Mucosa of stomach (tissue), 1 donor: ENCODE results near the gene TADA2A.
"Not testable (repeated sequence)": the region's sequence is repeated elsewhere in the genome, so short reads cannot be mapped to it uniquely, and the experiment has no call there.

Experiments
- H3K27me3 ChIP-seq: one replicate; pipeline ENCODE4 v1.7.0; 2013; ENCODE audit warnings: mild to moderate bottlenecking, low read length; ENCODE audit not compliant: control insufficient read depth, insufficient read depth
- H3K36me3 ChIP-seq: one replicate; pipeline ENCODE4 v1.7.0; 2013; ENCODE audit warnings: low read length; ENCODE audit not compliant: control insufficient read depth, insufficient read depth
- H3K4me1 ChIP-seq: one replicate; pipeline ENCODE4 v1.7.0; 2013; ENCODE audit warnings: mild to moderate bottlenecking, low read length; ENCODE audit not compliant: control insufficient read depth, insufficient read depth
- H3K4me3 ChIP-seq: one replicate; pipeline ENCODE4 v1.7.0; 2013; ENCODE audit warnings: low read length
- H3K9ac ChIP-seq: one replicate; pipeline ENCODE4 v1.7.0; 2013; ENCODE audit warnings: mild to moderate bottlenecking, low read length, moderate library complexity
- H3K9me3 ChIP-seq: one replicate; pipeline ENCODE4 v1.7.0; 2013; ENCODE audit warnings: mild to moderate bottlenecking, low read length, moderate library complexity; ENCODE audit not compliant: control insufficient read depth
- donor health status: Pancreatic carcinoma.

The TADA2A gene

GRCh38 chr17:37505333-37505732, 98.6 kb downstream of the TADA2A start:
- Histone ChIP-seq H3K27me3 (no peaks in the 10 kb centered on the region), H3K9me3 (no peaks in the 10 kb centered on the region), H3K36me3 (no peaks in the 10 kb centered on the region), H3K9ac (no peak overlapping the region), H3K4me1 (peaks cover 4% of the 10 kb centered on the region), H3K4me3 (no peak overlapping the region)

GRCh38 chr17:37506678-37507077, 100.0 kb downstream of the TADA2A start:
- no peak overlapping the region for H3K9ac ChIP-seq
- H3K4me1 ChIP-seq, result peaks cover 4% of the 10 kb centered on the region
- H3K4me3 ChIP-seq, result no peak overlapping the region
- no peaks in the 10 kb centered on the region for H3K27me3 ChIP-seq
- H3K9me3 ChIP-seq, result no peaks in the 10 kb centered on the region
- H3K36me3 ChIP-seq, result no peaks in the 10 kb centered on the region

DNA sequence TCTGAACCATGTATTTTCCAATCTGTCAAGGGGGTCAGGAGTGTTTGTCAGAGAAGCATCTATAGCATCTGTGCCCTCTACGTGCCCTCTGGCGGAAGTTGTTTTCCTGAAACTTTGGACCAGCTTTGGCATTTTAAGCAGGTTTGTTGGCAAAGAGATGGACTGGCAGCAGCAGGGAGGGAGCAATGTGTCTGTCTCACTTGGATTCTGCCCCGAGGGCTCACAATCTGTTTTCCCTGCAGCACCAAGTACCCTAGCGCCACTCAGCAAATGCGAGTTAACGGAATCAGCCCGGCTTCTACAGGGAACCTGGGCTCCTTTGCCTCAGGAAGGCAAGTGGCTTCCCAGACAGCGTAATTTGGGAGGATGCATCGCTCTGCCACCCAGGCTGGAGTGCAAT, 100.4 kb downstream of the TADA2A start:
- Histone ChIP-seq H3K4me3 (no peak overlapping the region), H3K36me3 (no peaks in the 10 kb centered on the region), H3K9me3 (no peaks in the 10 kb centered on the region), H3K9ac (no peak overlapping the region), H3K27me3 (no peaks in the 10 kb centered on the region), H3K4me1 (peaks cover 2% of the 10 kb centered on the region)

- Histone ChIP-seq H3K4me3 (no peak overlapping the region), H3K4me1 (no peaks in the 10 kb centered on the region), H3K9me3 (no peaks in the 10 kb centered on the region), H3K36me3 (no peaks in the 10 kb centered on the region), H3K27me3 (no peaks in the 10 kb centered on the region), H3K9ac (no peak overlapping the region)
Measured at GRCh38 chr17:37510056-37510455, 103.4 kb downstream of the TADA2A start.

GRCh38 chr17:37511642-37512041, 105.0 kb downstream of the TADA2A start:
- not testable (repeated sequence) for H3K4me1 ChIP-seq, H3K9me3 ChIP-seq, H3K4me3 ChIP-seq, H3K36me3 ChIP-seq, H3K9ac ChIP-seq, H3K27me3 ChIP-seq

GRCh38 chr17:37512442-37513068, 105.9 kb downstream of the TADA2A start:
- no peak overlapping the region for H3K9ac ChIP-seq
- H3K27me3 ChIP-seq, result no peaks in the 10 kb centered on the region
- no peaks in the 10 kb centered on the region for H3K9me3 ChIP-seq
- no peaks in the 10 kb centered on the region for H3K36me3 ChIP-seq
- H3K4me3 ChIP-seq, result no peak overlapping the region
- no peaks in the 10 kb centered on the region for H3K4me1 ChIP-seq

DNA sequence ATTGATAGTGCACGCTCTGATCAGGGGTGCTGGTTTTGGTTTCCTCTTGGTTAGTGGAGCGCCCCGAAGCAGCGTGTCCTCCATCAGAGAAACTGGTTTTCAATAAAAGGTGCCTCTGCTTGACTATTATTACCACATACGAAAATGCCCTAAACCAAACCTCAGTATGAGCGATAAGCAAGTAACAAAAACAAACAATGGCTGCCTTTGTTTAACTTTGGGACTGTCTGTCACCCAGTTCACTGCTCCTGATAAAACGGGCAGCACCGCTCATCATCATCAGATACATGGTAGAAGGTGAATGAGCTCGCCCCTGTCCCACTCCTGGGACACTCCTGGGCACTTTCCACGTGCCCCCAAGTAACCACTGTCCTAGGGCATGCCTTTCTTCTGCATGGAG, 107.0 kb downstream of the TADA2A start:
- no peaks in the 10 kb centered on the region for H3K9me3 ChIP-seq
- H3K9ac ChIP-seq, result no peak overlapping the region
- no peaks in the 10 kb centered on the region for H3K27me3 ChIP-seq
- H3K36me3 ChIP-seq, result peaks cover 4% of the 10 kb centered on the region
- no peak overlapping the region for H3K4me3 ChIP-seq
- no peaks in the 10 kb centered on the region for H3K4me1 ChIP-seq

DNA sequence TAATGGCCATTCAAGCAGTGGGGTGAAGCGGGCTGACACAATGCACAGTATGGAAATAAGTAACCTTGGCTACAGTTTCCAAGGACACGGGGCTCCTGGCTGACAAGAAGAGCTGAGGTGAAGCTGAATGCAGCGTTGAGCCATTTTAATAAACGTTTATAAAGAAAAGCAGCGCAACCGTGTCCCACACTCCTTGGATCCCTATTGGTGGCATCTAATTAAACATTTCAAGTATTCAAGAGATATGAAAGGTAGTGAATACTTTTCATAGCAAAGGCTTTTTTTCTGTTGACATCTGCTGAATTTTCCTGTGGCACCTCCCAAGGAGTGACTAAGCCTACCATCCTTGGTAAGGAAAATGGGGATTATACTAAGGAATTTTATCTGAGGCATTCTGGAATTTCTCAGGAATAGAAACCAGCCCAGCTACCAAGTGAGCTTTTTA, 109.5 kb downstream of the TADA2A start:
- Histone ChIP-seq H3K9me3 (no peaks in the 10 kb centered on the region), H3K9ac (no peak overlapping the region), H3K4me3 (no peak overlapping the region), H3K36me3 (peaks cover 4% of the 10 kb centered on the region), H3K4me1 (no peaks in the 10 kb centered on the region), H3K27me3 (no peaks in the 10 kb centered on the region)

DNA sequence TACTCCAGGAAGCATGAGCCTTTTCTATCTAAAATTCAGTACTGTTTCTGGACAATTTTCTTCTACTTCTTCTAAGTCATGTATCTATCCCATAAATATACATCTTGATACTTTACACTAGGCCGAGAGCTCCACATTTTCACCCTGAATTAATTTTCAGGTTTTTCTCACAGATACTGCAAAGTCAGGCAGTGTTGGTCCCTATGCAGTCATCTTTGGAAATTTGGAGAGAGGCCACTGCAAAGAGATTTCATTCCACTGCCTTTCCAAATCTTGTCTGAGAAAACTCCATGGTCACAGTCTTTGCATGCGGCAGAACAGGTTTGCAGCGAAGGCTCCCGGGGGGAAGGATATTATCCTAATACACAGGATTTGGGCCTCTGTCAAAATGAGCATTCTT, 111.2 kb downstream of the TADA2A start:
- Histone ChIP-seq H3K9ac (no peak overlapping the region), H3K36me3 (peaks cover 4% of the 10 kb centered on the region), H3K4me1 (no peaks in the 10 kb centered on the region), H3K27me3 (no peaks in the 10 kb centered on the region), H3K4me3 (no peak overlapping the region), H3K9me3 (no peaks in the 10 kb centered on the region)

- peaks cover 4% of the 10 kb centered on the region for H3K36me3 ChIP-seq
- H3K9me3 ChIP-seq, result no peaks in the 10 kb centered on the region
- H3K4me3 ChIP-seq, result no peak overlapping the region
- no peak overlapping the region for H3K9ac ChIP-seq
- H3K27me3 ChIP-seq, result no peaks in the 10 kb centered on the region
- no peaks in the 10 kb centered on the region for H3K4me1 ChIP-seq
Measured at GRCh38 chr17:37518826-37519225, 112.1 kb downstream of the TADA2A start.

- Histone ChIP-seq H3K4me1 (no peaks in the 10 kb centered on the region), H3K4me3 (no peak overlapping the region), H3K36me3 (peaks cover 4% of the 10 kb centered on the region), H3K9me3 (no peaks in the 10 kb centered on the region), H3K9ac (no peak overlapping the region), H3K27me3 (no peaks in the 10 kb centered on the region)
Measured at GRCh38 chr17:37519251-37519985, 112.7 kb downstream of the TADA2A start.

GRCh38 chr17:37520174-37520573, 113.5 kb downstream of the TADA2A start:
- Histone ChIP-seq H3K4me3 (no peak overlapping the region), H3K27me3 (no peaks in the 10 kb centered on the region), H3K9ac (no peak overlapping the region), H3K9me3 (no peaks in the 10 kb centered on the region), H3K36me3 (peaks cover 4% of the 10 kb centered on the region), H3K4me1 (no peaks in the 10 kb centered on the region)
